ENCODE measurements around the gene GART.

- TF ChIP-seq YY1 (IDR thresholded peaks at IDR 0.05; ENCODE audit: insufficient read depth, insufficient read length) (no peak), ZNF274 (IDR thresholded peaks at IDR 0.05; ENCODE audit: low read depth, low read length) (no peak)
Observed at GRCh38 chr21:33588485-33589335, 46.8 kb upstream of the GART start, which contains the start of gene DONSON.
